HG02610 (cell line): ENCODE results near the gene RPL29.
"Not testable (repeated sequence)": the region's sequence is repeated elsewhere in the genome, so short reads cannot be mapped to it uniquely, and the experiment has no call there.

ENCODE experiments used
- ATAC-seq: cut with Tn5 transposase; IDR thresholded peaks from one replicate; pipeline ENCODE4 v1.9.1; 2021; ENCODE audit warnings: mild to moderate bottlenecking, moderate library complexity; ENCODE audit not compliant: unreplicated experiment

RPL29 gene

GRCh38 chr3:52006820-52007133 is 11.1 kb upstream of the RPL29 start:
- ATAC-seq, result no peak

- ATAC-seq, result no peak
Measured at GRCh38 chr3:52006017-52006819, 10.5 kb upstream of the RPL29 start.

GRCh38 chr3:52005571-52005986 is 9.9 kb upstream of the RPL29 start:
- ATAC-seq, result no peak

- no peak for ATAC-seq
Measured at GRCh38 chr3:52004906-52005395, 9.3 kb upstream of the RPL29 start.

GRCh38 chr3:52004163-52004787 is 8.6 kb upstream of the RPL29 start:
- no peak for ATAC-seq

- no peak for ATAC-seq
Measured at GRCh38 chr3:52002748-52003147, 7.1 kb upstream of the RPL29 start.

GRCh38 chr3:52001443-52001974 is 5.8 kb upstream of the RPL29 start:
- ATAC-seq, result peak; percentile 67

GRCh38 chr3:51999846-52000245 is 4.2 kb upstream of the RPL29 start:
- no peak for ATAC-seq

GRCh38 chr3:51998774-51999173 is 3.1 kb upstream of the RPL29 start:
- no peak for ATAC-seq

- ATAC-seq, result no peak
Measured at GRCh38 chr3:51997935-51998596, 2.4 kb upstream of the RPL29 start.

- ATAC-seq, result no peak
Measured at GRCh38 chr3:51997172-51997571, 1.5 kb upstream of the RPL29 start.

- no peak for ATAC-seq
Measured at GRCh38 chr3:51994530-51994929, 1.2 kb downstream of the RPL29 start.

- ATAC-seq, result not testable (repeated sequence)
Measured at GRCh38 chr3:51993657-51994056, 2.0 kb downstream of the RPL29 start.

GRCh38 chr3:51992017-51992682 is 3.5 kb downstream of the RPL29 start:
- ATAC-seq, result no peak

GRCh38 chr3:51990501-51990971 is 5.2 kb downstream of the RPL29 start:
- ATAC-seq, result not testable (repeated sequence)

GRCh38 chr3:51988286-51989146 is 7.2 kb downstream of the RPL29 start:
- ATAC-seq, result no peak

GRCh38 chr3:51987568-51987967 is 8.1 kb downstream of the RPL29 start:
- no peak for ATAC-seq

- no peak for ATAC-seq
Measured at GRCh38 chr3:51986010-51986947, 9.4 kb downstream of the RPL29 start.

- no peak for ATAC-seq
Measured at GRCh38 chr3:51985063-51985462, 10.6 kb downstream of the RPL29 start.
